HG03039 (cell line): ENCODE data around the gene DOCK4.

Experiments used
- ATAC-seq: cut with Tn5 transposase; IDR thresholded peaks from one replicate; pipeline ENCODE4 v1.9.1; 2021; ENCODE audit warnings: mild to moderate bottlenecking, moderate library complexity; ENCODE audit not compliant: unreplicated experiment

Gene DOCK4

DNA sequence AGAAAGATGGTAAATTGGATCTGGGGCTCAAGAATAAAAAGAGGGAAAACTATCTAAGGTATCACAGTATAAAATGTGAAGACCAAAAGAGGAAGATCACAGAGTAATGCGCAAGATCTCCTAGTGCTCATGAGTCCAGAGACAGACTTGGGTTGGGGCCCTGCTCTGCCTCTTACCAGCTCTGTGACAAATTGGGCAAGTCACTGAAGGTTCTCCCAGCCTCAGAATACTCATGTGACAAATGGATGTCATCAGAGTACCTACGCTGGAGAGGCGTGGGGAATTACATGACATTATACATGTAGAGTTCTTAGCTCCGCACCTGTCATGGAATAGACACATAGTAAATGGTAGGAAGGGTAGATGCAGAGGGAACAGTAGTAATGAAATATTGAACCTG is 124.4 kb downstream of the DOCK4 start:
- no peak for ATAC-seq

- ATAC-seq = no peak
Observed at GRCh38 chr7:112080978-112081377, 125.2 kb downstream of the DOCK4 start.

- ATAC-seq = peak; percentile 88
Observed at GRCh38 chr7:112080441-112080840, 125.8 kb downstream of the DOCK4 start.

- no peak for ATAC-seq
Observed at GRCh38 chr7:112079673-112080072, 126.5 kb downstream of the DOCK4 start.

DNA sequence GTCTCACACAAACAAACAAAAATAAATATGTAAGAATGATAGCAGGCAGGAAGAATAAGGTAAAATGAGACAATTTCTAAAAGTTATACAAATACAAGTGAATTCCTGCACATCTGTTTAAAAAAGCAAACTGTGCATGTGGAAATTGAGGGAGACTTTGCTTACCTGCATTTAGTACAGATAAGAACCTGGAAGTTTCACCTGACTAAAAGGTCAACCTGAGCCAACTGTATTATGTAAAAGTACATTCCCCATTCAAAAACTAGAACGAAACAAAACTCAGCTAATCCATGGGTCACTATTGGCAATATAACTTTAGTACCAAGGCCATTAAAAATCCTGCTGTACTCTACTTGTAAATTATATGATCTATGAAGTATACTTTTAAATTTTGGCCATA is 127.1 kb downstream of the DOCK4 start:
- ATAC-seq = no peak

- ATAC-seq = no peak
Observed at GRCh38 chr7:112076324-112076723, 129.9 kb downstream of the DOCK4 start.

DNA sequence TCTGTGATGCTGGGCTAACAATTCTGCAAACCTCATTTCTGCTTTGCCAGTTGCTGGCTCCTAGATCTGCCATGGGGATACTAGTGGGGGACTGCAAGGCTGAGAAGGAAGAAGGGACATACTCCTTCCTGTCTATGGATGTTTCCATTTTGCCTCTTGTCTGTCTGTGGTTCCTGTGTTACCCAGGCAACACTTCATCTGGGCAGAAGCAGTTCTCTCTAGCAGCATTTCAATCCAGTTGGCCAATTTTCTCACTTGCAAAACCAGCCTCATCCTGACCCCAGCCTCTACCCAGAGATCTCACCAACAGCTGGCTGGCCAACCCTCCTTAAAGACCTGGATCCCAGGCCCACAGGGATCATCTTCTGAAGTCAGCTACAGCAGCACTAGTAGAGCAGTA is 131.7 kb downstream of the DOCK4 start:
- ATAC-seq = no peak

GRCh38 chr7:112073530-112073929 is 132.7 kb downstream of the DOCK4 start:
- no peak for ATAC-seq

- ATAC-seq = no peak
Observed at GRCh38 chr7:112072541-112073245, 133.5 kb downstream of the DOCK4 start.

DNA sequence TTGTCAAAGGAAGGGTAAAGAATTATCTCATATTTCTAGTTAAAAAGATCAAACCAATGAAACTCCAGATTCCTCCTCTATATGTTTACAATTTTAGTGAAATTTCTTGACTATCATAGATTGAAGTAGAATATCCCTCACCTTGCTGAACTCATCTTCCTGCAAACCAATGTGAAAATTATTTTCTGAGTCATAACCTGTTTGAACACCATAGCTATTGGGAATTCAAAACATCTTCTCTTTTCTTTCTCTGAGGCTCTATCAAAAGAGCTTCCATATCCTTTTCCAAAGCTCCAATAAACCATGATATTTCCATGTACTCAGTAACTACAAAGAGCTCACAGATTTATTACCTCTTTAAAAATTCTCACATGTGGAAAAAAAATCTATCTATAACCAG is 134.3 kb downstream of the DOCK4 start:
- ATAC-seq = no peak

- ATAC-seq = no peak
Observed at GRCh38 chr7:112070674-112071256, 135.4 kb downstream of the DOCK4 start.

DNA sequence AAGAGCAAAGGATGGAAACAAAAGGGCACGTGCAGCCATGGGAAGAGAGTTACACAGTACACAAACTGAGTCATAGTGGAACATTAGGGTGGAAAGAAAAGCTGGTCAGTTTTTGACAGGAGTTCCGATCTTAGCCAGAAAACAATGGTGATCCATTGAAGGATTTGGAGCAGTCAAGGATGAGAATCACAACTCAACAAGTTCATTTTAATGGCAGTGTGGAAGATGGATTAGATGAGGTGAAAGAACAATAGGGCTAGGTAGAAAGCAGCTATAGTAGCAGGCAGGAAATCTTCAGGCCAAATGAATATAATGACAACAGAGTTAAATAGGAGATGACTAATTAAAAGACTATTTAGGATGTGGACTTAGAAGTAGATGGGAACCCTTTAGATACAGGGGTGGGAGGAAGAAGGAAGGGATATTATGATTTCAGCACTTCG is 136.3 kb downstream of the DOCK4 start:
- no peak for ATAC-seq

GRCh38 chr7:112068967-112069366 is 137.2 kb downstream of the DOCK4 start:
- ATAC-seq = no peak

DNA sequence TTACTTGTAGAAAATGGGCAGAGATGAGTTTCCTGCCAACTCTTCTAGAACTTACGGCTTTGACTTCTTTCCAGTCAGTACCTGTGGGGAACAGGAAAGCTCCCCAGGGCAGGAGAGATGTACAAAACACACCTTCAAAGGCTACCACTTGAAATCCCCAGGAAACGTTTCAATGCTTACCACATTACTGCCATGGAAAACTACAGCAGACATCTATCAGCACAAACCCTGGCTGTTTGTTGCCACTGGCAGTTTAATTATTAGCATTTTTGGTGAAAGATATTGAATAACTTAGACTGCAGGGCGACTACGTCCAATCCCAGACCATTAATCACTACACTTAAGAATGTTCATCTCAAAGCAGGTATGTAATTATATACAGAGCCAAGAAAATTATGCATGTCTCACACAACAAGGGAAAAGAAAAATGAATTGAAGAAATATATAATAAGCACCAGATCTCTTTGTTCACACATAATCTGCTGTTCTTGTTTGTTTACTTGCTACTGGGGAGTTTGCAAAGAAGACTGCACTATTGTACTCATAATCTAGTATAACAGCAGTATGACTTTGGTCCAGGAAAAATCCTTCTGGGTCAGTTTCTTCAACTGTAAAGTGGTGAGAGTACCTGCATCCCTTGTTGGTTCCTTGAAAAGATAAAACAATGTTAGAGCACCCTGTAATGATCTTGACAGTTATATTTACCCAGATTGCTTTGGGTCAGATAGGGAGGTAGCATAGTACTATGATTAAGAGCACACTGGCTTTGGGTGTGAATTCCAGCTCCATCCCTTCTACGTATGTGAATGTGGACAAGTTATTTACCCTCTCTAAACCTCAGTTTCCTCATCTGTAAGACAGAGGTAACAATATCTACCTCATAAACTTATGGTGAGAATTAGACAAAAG is 138.3 kb downstream of the DOCK4 start:
- ATAC-seq = no peak

DNA sequence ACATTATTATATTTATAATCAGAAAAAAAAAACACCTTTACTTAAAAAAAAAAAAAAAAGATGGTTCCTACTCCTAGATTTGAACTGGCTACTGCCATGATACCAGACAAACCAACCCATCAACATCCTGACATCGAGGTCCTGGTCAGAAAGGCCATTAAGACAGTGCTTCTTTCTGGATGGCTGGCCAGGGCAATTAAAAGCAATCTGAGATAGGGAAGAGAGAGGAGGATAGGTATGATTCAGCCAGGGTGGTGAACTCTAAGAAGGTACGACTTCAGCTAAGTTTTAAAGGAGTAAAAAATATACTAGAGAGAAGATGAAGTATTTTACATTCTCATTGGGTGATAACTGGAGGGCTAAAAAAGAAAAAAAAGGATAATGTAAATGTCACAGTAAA is 139.0 kb downstream of the DOCK4 start:
- ATAC-seq = no peak

DNA sequence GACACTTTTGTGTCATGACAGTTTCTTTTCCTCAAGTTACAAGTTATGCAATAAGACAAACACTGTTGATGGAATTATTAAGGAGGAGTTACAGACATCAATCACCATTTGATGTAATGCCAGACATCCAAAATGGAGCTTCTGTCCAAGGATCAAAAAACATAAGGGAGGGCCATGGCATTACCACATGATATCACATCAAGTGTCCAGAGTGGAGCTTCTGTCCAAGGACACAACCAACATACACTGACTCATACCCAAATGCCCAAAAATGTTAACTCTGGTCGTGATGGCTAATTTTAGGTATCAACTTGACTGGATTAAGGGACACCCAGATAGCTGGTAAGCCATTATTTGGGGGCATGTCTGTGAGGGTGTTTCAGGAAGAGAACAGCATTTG is 140.4 kb downstream of the DOCK4 start:
- no peak for ATAC-seq

DNA sequence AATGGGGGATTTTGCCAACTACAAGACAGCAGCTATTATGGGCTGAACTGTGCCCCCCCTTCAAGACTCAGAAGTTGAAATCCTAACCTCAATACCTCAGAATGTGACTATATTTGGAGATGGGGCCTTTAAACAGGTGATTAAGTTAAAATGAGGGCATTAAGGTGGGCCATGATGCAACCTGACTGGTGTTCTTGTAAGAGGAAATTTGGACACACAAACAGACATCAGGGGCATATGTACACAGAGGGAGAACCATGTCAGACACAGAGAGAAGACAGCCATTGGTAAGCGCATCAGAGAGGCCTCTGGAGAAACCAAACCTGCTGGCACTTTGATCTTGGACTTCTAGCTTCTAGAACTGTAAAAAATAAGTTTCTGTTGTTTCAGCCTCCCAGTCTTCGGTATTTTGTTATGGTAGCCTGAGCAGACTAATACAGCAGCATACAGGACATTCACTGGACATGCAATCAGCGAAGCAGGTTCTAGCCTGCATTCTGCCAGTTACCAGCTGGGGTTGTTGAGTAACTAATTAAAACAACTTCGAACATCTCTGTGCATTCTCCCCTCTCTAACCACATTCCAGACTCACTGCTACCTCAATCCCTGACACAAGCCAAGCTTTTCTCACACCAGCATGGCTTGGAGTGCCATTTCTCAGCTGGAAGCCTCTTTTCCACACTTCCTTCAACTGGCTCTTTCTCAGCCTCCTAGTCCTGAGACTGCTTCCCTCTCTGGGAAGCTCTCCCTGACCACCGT is 141.4 kb downstream of the DOCK4 start:
- no peak for ATAC-seq

- ATAC-seq = no peak
Observed at GRCh38 chr7:112063974-112064373, 142.2 kb downstream of the DOCK4 start.

- ATAC-seq = no peak
Observed at GRCh38 chr7:112061051-112061450, 145.1 kb downstream of the DOCK4 start.

GRCh38 chr7:112060625-112061024 is 145.6 kb downstream of the DOCK4 start:
- no peak for ATAC-seq

DNA sequence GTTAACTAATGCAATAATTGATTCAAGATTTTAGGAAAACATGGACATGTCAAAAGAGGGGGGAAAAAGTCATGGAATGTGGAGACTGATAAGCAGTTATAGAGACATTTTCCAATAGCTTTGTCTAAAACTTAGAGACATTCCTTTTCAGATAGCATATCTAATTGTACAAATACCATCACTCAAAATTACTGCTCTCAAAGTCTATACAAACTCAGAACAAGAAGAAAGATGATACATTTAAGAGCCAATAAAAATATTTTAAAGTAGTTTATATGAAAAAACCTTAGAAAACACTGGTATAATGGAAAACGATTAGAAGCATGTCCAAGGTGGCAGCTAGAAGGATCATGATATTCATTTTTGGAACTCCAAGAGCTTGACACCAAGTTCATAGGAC is 146.5 kb downstream of the DOCK4 start:
- no peak for ATAC-seq
